IMR-90 (cell line): ENCODE data around the gene LTBP2. TPM values are rescaled to one million over a fixed set of nuclear protein-coding genes. Genes with fewer than 3 reads are reported as not detected.

Experiments used
- ATAC-seq: fragments of 200-7000 bp; cut with Tn5 transposase; 2 replicates; pipeline ENCODE4 v1.9.1; 2020; ENCODE audit warnings: low read depth, mild to moderate bottlenecking, moderate library complexity
- BruUV-seq: library from RNA; stranded (reverse); fragments of 400-500 nt; replicated peaks from 2 replicates; lab custom pipeline; 2021; lab: Mats Ljungman, UMichigan
- CTCF ChIA-PET: fragments of 300-600 bp; formaldehyde crosslinking; extraction: SDS; loops from one replicate; lab custom pipeline; 2021; ENCODE audit warnings: antibody characterized with exemption; lab: Yijun Ruan, JAX
- POLR2A ChIA-PET: fragments of 300-600 bp; sonication (Branson Sonifier 250); formaldehyde crosslinking; loops from one replicate; lab custom pipeline; 2022; ENCODE audit warnings: antibody characterized with exemption; ENCODE audit not compliant: unreplicated experiment; lab: Charles Lee
- DNase-seq: peaks from one replicate; pipeline ENCODE4 v3.0.0; 2013
- H2AFZ ChIP-seq: replicated peaks from 2 replicates; pipeline ENCODE3; 2013; ENCODE audit warnings: low read length, mild to moderate bottlenecking; ENCODE audit not compliant: poor library complexity
- H2AK5ac ChIP-seq: 2 replicates; pipeline ENCODE4 v1.6.1; 2013; ENCODE audit warnings: low read depth, low read length, inconsistent platforms
- H2AK9ac ChIP-seq: replicated peaks from 2 replicates; pipeline ENCODE3; 2013; ENCODE audit warnings: mild to moderate bottlenecking, low read depth, low read length, moderate library complexity; ENCODE audit not compliant: poor library complexity
- H2BK120ac ChIP-seq: 2 replicates; pipeline ENCODE4 v1.6.1; 2013; ENCODE audit warnings: low read depth, low read length, inconsistent platforms
- H2BK15ac ChIP-seq: 3 replicates; pipeline ENCODE4 v1.6.1; 2013; ENCODE audit warnings: low read depth, low read length, inconsistent platforms
- H2BK20ac ChIP-seq: 2 replicates; pipeline ENCODE4 v1.6.1; 2013; ENCODE audit warnings: low read depth, mild to moderate bottlenecking, inconsistent platforms, low read length, moderate library complexity
- H2BK5ac ChIP-seq: 2 replicates; pipeline ENCODE4 v1.6.1; 2013; ENCODE audit warnings: mild to moderate bottlenecking, low read depth, low read length, inconsistent platforms; ENCODE audit not compliant: poor library complexity, severe bottlenecking
- H3K14ac ChIP-seq: replicated peaks from 2 replicates; pipeline ENCODE4 v1.6.1; 2013; ENCODE audit warnings: low read depth, low read length, inconsistent platforms
- H3K18ac ChIP-seq: 2 replicates; pipeline ENCODE4 v1.6.1; 2013; ENCODE audit warnings: low read depth, low read length, control low read depth
- H3K23ac ChIP-seq: 2 replicates; pipeline ENCODE4 v1.6.1; 2013; ENCODE audit warnings: low read depth, low read length, inconsistent platforms
- H3K27ac ChIP-seq: 2 replicates; pipeline ENCODE4 v1.5.1; 2013; ENCODE audit warnings: mild to moderate bottlenecking, control low read depth, low read length; ENCODE audit not compliant: insufficient read depth
- H3K27me3 ChIP-seq: 2 replicates; pipeline ENCODE4 v1.6.1; 2013; ENCODE audit warnings: low read length; ENCODE audit not compliant: control insufficient read depth, insufficient read depth
- H3K36me3 ChIP-seq: 2 replicates; pipeline ENCODE4 v1.6.1; 2013; ENCODE audit warnings: low read length, mixed read lengths; ENCODE audit not compliant: control insufficient read depth, insufficient read depth
- H3K4ac ChIP-seq: 2 replicates; pipeline ENCODE4 v1.6.1; 2013; ENCODE audit warnings: low read depth, low read length, inconsistent platforms
- H3K4me1 ChIP-seq: 2 replicates; pipeline ENCODE4 v1.6.1; 2013; ENCODE audit warnings: low read length, mixed read lengths; ENCODE audit not compliant: control insufficient read depth, insufficient read depth
- H3K4me2 ChIP-seq: 2 replicates; pipeline ENCODE4 v1.6.1; 2013; ENCODE audit warnings: low read depth, mild to moderate bottlenecking, control low read depth, low read length, moderate library complexity
- H3K4me3 ChIP-seq: 2 replicates; pipeline ENCODE4 v1.5.1; 2013; ENCODE audit warnings: low read depth, mild to moderate bottlenecking, control low read depth, low read length, moderate library complexity; ENCODE audit not compliant: insufficient read depth
- H3K56ac ChIP-seq: 2 replicates; pipeline ENCODE4 v1.6.1; 2013; ENCODE audit warnings: low read length, inconsistent platforms; ENCODE audit not compliant: insufficient read depth; ENCODE audit errors: extremely low read depth
- H3K79me1 ChIP-seq, 2 experiments: 2 replicates each; pipeline ENCODE4 v1.6.1; 2013; ENCODE audit warnings: low read length in 2 of 2, inconsistent platforms in 1 of 2, low read depth in 1 of 2
- H3K9ac ChIP-seq: 2 replicates; pipeline ENCODE4 v1.6.1; 2013; ENCODE audit warnings: low read depth, low read length, control low read depth
- H3K9me1 ChIP-seq: 2 replicates; pipeline ENCODE4 v1.6.1; 2013; ENCODE audit warnings: low read length, inconsistent platforms; ENCODE audit not compliant: insufficient read depth
- H3K9me3 ChIP-seq: 2 replicates; pipeline ENCODE4 v1.6.1; 2013; ENCODE audit warnings: low read length; ENCODE audit not compliant: control insufficient read depth, insufficient read depth
- H4K20me1 ChIP-seq: 2 replicates; pipeline ENCODE4 v1.6.1; 2013; ENCODE audit warnings: low read length, inconsistent platforms; ENCODE audit not compliant: insufficient read depth
- H4K5ac ChIP-seq: 2 replicates; pipeline ENCODE4 v1.6.1; 2013; ENCODE audit warnings: mild to moderate bottlenecking, low read depth, low read length, control low read depth
- H4K8ac ChIP-seq, 2 experiments: 2 replicates each; pipeline ENCODE4 v1.6.1; 2013; ENCODE audit warnings: low read depth in 2 of 2, low read length in 2 of 2, control low read depth in 1 of 2, inconsistent platforms in 1 of 2
- H4K91ac ChIP-seq: 2 replicates; pipeline ENCODE4 v1.6.1; 2013; ENCODE audit warnings: low read depth, low read length, inconsistent platforms; ENCODE audit not compliant: insufficient read depth
- MAZ ChIP-seq: IDR thresholded peaks from 2 replicates; pipeline ENCODE4 v1.6.1; 2012; ENCODE audit warnings: low read depth, mild to moderate bottlenecking, low read length, improper control_type of control experiment, moderate library complexity, borderline replicate concordance
- RAD21 ChIP-seq: IDR thresholded peaks from 2 replicates; pipeline ENCODE4 v1.6.1; 2012; ENCODE audit warnings: low read length, improper control_type of control experiment
- WGBS, 2 experiments: methylation state at CpG; one replicate each; pipeline versions ENCODE4 v1.1.5 to v1.1.7; 2013; ENCODE audit warnings: missing lambda C conversion rate in 2 of 2; ENCODE audit not compliant: insufficient read length in 1 of 2; ENCODE audit errors: extremely low coverage in 2 of 2; 5-methylcytosine and 5-hydroxymethylcytosine counted together
- dilution Hi-C: fragments of 300-500 bp; cut with HindIII; formaldehyde crosslinking; loops from one replicate; pipeline ENCODE4 v1.14.3; 2018; ENCODE audit warnings: low sequenced_read_pairs; ENCODE audit not compliant: unreplicated experiment
- in situ Hi-C: fragments of 300-500 bp; cut with MboI; formaldehyde crosslinking; loops from 3 replicates; pipeline ENCODE4 v1.14.3; 2019; ENCODE audit warnings: low sequenced_read_pairs, inconsistent platforms, mixed read lengths
- intact Hi-C: fragments of 100-400 bp; cut with micrococcal nuclease; formaldehyde crosslinking; loops from 2 replicates; pipeline ENCODE4 v1.10.0; 2022
- polyA plus RNA-seq, 3 experiments: library from polyadenylated mRNA; depleted of rRNA; stranded (reverse); fragments of >200 nt; gene quantifications; 2 replicates each; pipeline ENCODE4 v1.2.3, GENCODE V29; 2012; ENCODE audit warnings: low replicate concordance in 1 of 3
- total RNA-seq: library from RNA; depleted of rRNA; stranded (reverse); fragments of >200 nt; gene quantifications from 2 replicates; pipeline ENCODE4 v1.2.3, GENCODE V29; 2012
- TF ChIP-seq, protein P1 (sequence below): conservative IDR thresholded peaks from 2 replicates; pipeline ENCODE4 v1.5.1; 2012; ENCODE audit warnings: mild to moderate bottlenecking, low read depth, low read length, improper control_type of control experiment

Gene LTBP2
- total and polyA plus RNA-seq, 2 of the 4 experiments (the other 2 are of a cell fraction): 23.8 to 79.3 TPM

DNA sequence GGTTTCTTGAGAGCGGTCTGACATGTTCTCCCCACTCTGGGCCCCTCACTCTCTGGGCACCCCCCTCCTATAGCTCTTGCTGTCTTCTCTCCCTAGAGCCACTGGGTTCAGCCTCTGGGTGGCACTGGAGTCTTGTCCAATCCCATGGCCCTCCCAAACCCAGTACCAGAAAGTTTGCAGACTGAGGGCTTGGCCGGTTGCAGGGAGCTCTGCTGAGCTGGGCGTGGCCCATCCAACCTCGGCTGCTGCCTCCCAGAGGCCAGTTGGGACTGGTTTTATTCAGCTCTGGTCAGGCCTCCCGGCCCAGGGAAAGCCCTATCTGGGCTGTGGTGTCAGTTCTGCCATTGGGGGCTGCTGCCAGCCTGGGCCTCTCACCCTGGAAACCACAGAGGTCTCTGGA lies 80.6 kb downstream of the LTBP2 start:
- ChIA-PET CTCF (interaction anchor here (0.6 to 1.1 kb wide), 3 partner anchors 42 to 420 kb away, joined by 3 to 6 read pairs (median 3); no protein-coding TSS in a partner anchor), POLR2A (no interaction called here)
- Histone ChIP-seq H2BK120ac (peak overlapping the region; percentile 3; the same call in 1 of the 2 replicates), H3K9ac (0 out of 2 replicates have a peak overlapping the region, but pooled peaks have one; percentile 7), H3K4me3 (no peak overlapping the region), H3K27ac (no peak overlapping the region), H4K20me1 (no peaks in the 10 kb centered on the region), H4K8ac (peak overlapping the region; percentile 59 to 70; a peak in 2 of 4 replicates), H2BK20ac (no peak overlapping the region), H3K23ac (0 out of 2 replicates have a peak overlapping the region, but pooled peaks have one; percentile 2), H4K5ac (peak overlapping the region; percentile 22), H3K14ac (0 out of 2 replicates have a peak overlapping the region, but pooled peaks have one; percentile 7), H2AFZ (peak overlapping the region; percentile 33), H3K4ac (peak overlapping the region; percentile 5; the same call in 1 of the 2 replicates), H3K27me3 (no peaks in the 10 kb centered on the region), H3K36me3 (no peaks in the 10 kb centered on the region; the same call in 1 of the 2 replicates), H3K18ac (no peak overlapping the region), H2AK5ac (no peak overlapping the region; the same call in 1 of the 2 replicates), H3K4me2 (no peak overlapping the region), H3K56ac (no peak overlapping the region), H2BK15ac (no peak overlapping the region), H2AK9ac (peak overlapping the region; percentile 22), H4K91ac (0 out of 2 replicates have a peak overlapping the region, but pooled peaks have one; percentile 1), H3K4me1 (peaks cover 3% of the 10 kb centered on the region), H3K79me1 (peaks cover 0 to 4% of the 10 kb centered on the region in 2 experiments; a peak in 1 of 4 replicates), H2BK5ac (no peak overlapping the region), H3K9me1 (peaks cover 5% of the 10 kb centered on the region), H3K9me3 (no peaks in the 10 kb centered on the region)
- WGBS, 2 experiments: 50% methylated on average over 2 of the region's 5 CpGs; no CpG with 5 or more reads in 1 of the 2 experiments
- no TSS peak for BruUV-seq
- DNase-seq (peak; percentile 22), ATAC-seq (peak; percentile 91)
- TF ChIP-seq RAD21: 0 out of 2 replicates have a peak, but pooled peaks have one; percentile 7
- TF ChIP-seq, protein P1, sequence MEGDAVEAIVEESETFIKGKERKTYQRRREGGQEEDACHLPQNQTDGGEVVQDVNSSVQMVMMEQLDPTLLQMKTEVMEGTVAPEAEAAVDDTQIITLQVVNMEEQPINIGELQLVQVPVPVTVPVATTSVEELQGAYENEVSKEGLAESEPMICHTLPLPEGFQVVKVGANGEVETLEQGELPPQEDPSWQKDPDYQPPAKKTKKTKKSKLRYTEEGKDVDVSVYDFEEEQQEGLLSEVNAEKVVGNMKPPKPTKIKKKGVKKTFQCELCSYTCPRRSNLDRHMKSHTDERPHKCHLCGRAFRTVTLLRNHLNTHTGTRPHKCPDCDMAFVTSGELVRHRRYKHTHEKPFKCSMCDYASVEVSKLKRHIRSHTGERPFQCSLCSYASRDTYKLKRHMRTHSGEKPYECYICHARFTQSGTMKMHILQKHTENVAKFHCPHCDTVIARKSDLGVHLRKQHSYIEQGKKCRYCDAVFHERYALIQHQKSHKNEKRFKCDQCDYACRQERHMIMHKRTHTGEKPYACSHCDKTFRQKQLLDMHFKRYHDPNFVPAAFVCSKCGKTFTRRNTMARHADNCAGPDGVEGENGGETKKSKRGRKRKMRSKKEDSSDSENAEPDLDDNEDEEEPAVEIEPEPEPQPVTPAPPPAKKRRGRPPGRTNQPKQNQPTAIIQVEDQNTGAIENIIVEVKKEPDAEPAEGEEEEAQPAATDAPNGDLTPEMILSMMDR: peak; percentile 31
- no peak for TF ChIP-seq MAZ
- in situ Hi-C loops: no loop called here
- dilution Hi-C loops: no loop called here
- intact Hi-C loops: no loop called here
